Measurements from ENCODE around the gene FSIP2. TPM values are rescaled to one million over a fixed set of nuclear protein-coding genes. Genes with fewer than 3 reads are reported as not detected.

Gene FSIP2
- total and polyA plus RNA-seq, 2 donors (not counting 3 experiments of a cell fraction or from before 2014, with no cell fraction given): 0.04 to 0.24 TPM

DNA sequence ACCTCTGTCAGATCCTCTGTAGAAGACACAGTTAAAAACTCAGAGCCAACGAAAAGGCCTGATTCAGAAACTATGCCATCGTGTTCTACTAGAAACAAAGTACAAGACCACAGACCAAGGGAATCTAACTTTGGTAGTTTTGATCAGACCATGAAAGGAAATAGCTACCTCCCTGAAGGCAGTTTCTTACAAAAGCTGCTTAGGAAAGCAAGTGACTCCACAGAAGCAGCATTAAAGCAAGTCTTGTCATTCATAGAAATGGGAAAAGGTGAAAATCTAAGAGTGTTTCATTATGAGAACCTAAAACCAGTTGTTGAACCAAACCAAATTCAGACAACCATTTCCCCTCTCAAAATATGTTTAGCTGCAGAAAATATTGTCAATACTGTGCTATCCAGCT lies 58.2 kb downstream of the FSIP2 start:
- Histone ChIP-seq H2AFZ (ENCODE audit: low read depth, low read length) (no peak overlapping the region), H3K9ac (replicated peaks; ENCODE audit: extremely low read depth, insufficient read depth, low read length) (no peak overlapping the region), H3K4me3 (replicated peaks in 1 of 3; ENCODE audit: insufficient read depth in 1 of 3, low read depth in 1 of 3, low read length in 3 of 3) (no peak overlapping the region), H3K79me2 (ENCODE audit: control insufficient read depth, insufficient read depth, low read length) (no peaks in the 10 kb centered on the region), H3K36me3 (ENCODE audit: control insufficient read depth in 2 of 2, extremely low read depth in 1 of 2, insufficient read depth in 2 of 2, low read length in 2 of 2) (no peaks in the 10 kb centered on the region), H3K4me1 (ENCODE audit: control insufficient read depth, extremely low read depth, insufficient read depth, low read length) (no peaks in the 10 kb centered on the region), H3K4me2 (ENCODE audit: insufficient read depth, low read length) (no peak overlapping the region), H3K27me3 (ENCODE audit: control insufficient read depth in 2 of 2, insufficient read depth in 2 of 2, low read length in 2 of 2) (no peaks in the 10 kb centered on the region), H4K20me1 (replicated peaks; ENCODE audit: control insufficient read depth, extremely low read depth, insufficient read depth, low read length) (no peaks in the 10 kb centered on the region), H3K9me3 (replicated peaks; ENCODE audit: control insufficient read depth, insufficient read depth, low read length) (no peaks in the 10 kb centered on the region), H3K9me1 (replicated peaks; ENCODE audit: control insufficient read depth, extremely low read depth, insufficient read depth, low read length) (no peaks in the 10 kb centered on the region), H3K27ac (ENCODE audit: insufficient read depth, low read depth, low read length) (no peak overlapping the region)
- TF ChIP-seq MYC (IDR thresholded peaks at IDR 0.05; ENCODE audit: low read depth, low read length) (no peak), FOS (IDR thresholded peaks at IDR 0.05; ENCODE audit: borderline replicate concordance, insufficient read depth, low read length) (no peak), POLR2A (IDR thresholded peaks at IDR 0.05; ENCODE audit: low read depth, low read length) (no peak)
- TF ChIP-seq, protein P1, sequence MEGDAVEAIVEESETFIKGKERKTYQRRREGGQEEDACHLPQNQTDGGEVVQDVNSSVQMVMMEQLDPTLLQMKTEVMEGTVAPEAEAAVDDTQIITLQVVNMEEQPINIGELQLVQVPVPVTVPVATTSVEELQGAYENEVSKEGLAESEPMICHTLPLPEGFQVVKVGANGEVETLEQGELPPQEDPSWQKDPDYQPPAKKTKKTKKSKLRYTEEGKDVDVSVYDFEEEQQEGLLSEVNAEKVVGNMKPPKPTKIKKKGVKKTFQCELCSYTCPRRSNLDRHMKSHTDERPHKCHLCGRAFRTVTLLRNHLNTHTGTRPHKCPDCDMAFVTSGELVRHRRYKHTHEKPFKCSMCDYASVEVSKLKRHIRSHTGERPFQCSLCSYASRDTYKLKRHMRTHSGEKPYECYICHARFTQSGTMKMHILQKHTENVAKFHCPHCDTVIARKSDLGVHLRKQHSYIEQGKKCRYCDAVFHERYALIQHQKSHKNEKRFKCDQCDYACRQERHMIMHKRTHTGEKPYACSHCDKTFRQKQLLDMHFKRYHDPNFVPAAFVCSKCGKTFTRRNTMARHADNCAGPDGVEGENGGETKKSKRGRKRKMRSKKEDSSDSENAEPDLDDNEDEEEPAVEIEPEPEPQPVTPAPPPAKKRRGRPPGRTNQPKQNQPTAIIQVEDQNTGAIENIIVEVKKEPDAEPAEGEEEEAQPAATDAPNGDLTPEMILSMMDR (IDR thresholded peaks at IDR 0.05; ENCODE audit: extremely low read depth in 1 of 2, insufficient read depth in 1 of 2, low read depth in 1 of 2, low read length in 2 of 2): no peak
- ChIA-PET CTCF (interaction anchor here (0.8 to 1.5 kb wide), 3 partner anchors 9 to 602 kb away, joined by 3 to 4 read pairs (median 3); no protein-coding TSS in a partner anchor), POLR2A (no interaction called here)
- FAIRE-seq: no peak
- intact Hi-C loops (cut with micrococcal nuclease) (no loop called here), dilution Hi-C loops (cut with MboI; ENCODE audit: extremely low pct_ligation_motif_present, low sequenced_read_pairs) (no loop called here)
- no TSS peak for BruUV-seq (replicated peaks)
- DNase-seq (ENCODE audit: low read depth, low spot score): no peak

- Histone ChIP-seq H2AFZ (ENCODE audit: low read depth, low read length) (no peak overlapping the region), H3K27ac (ENCODE audit: insufficient read depth, low read depth, low read length) (no peak overlapping the region), H3K9me1 (replicated peaks; ENCODE audit: control insufficient read depth, extremely low read depth, insufficient read depth, low read length) (no peaks in the 10 kb centered on the region), H3K36me3 (ENCODE audit: control insufficient read depth in 2 of 2, extremely low read depth in 1 of 2, insufficient read depth in 2 of 2, low read length in 2 of 2) (no peaks in the 10 kb centered on the region), H3K9me3 (replicated peaks; ENCODE audit: control insufficient read depth, insufficient read depth, low read length) (no peaks in the 10 kb centered on the region), H3K9ac (replicated peaks; ENCODE audit: extremely low read depth, insufficient read depth, low read length) (no peak overlapping the region), H3K4me1 (ENCODE audit: control insufficient read depth, extremely low read depth, insufficient read depth, low read length) (no peaks in the 10 kb centered on the region), H4K20me1 (replicated peaks; ENCODE audit: control insufficient read depth, extremely low read depth, insufficient read depth, low read length) (no peaks in the 10 kb centered on the region), H3K27me3 (ENCODE audit: control insufficient read depth in 2 of 2, insufficient read depth in 2 of 2, low read length in 2 of 2) (no peaks in the 10 kb centered on the region), H3K79me2 (ENCODE audit: control insufficient read depth, insufficient read depth, low read length) (no peaks in the 10 kb centered on the region), H3K4me2 (ENCODE audit: insufficient read depth, low read length) (no peak overlapping the region), H3K4me3 (replicated peaks in 1 of 3; ENCODE audit: insufficient read depth in 1 of 3, low read depth in 1 of 3, low read length in 3 of 3) (no peak overlapping the region)
- DNase-seq (ENCODE audit: low read depth, low spot score) (no peak), FAIRE-seq (no peak)
- intact Hi-C loops (cut with micrococcal nuclease): no loop called here
- no TSS peak for BruUV-seq (replicated peaks)
- no peak for TF ChIP-seq GATA2 (IDR thresholded peaks at IDR 0.05; ENCODE audit: insufficient read depth, insufficient read length, low read depth, low read length)
- no peak for TF ChIP-seq FOS (IDR thresholded peaks at IDR 0.05; ENCODE audit: borderline replicate concordance, insufficient read depth, low read length)
- TF ChIP-seq JUN (IDR thresholded peaks at IDR 0.05; ENCODE audit: borderline replicate concordance, insufficient read depth, insufficient read length, low read depth): no peak
- TF ChIP-seq, protein P1 (IDR thresholded peaks at IDR 0.05; ENCODE audit: extremely low read depth in 1 of 2, insufficient read depth in 1 of 2, low read depth in 1 of 2, low read length in 2 of 2): no peak
- no peak for TF ChIP-seq MYC (IDR thresholded peaks at IDR 0.05; ENCODE audit: low read depth, low read length)
- TF ChIP-seq MAX (IDR thresholded peaks at IDR 0.05; ENCODE audit: insufficient read depth, insufficient read length): no peak
- TF ChIP-seq POLR2A (IDR thresholded peaks at IDR 0.05; ENCODE audit: low read depth, low read length): no peak
- no peak for TF ChIP-seq POLR2AphosphoS5 (IDR thresholded peaks at IDR 0.05; ENCODE audit: insufficient read depth, low read depth, low read length)
- no peak for TF ChIP-seq EZH2 (IDR thresholded peaks at IDR 0.05; ENCODE audit: borderline replicate concordance, low read depth, low read length, severe bottlenecking)
- ChIA-PET CTCF (no interaction called here), POLR2A (no interaction called here)
- dilution Hi-C loops (cut with MboI; ENCODE audit: extremely low pct_ligation_motif_present, low sequenced_read_pairs): no loop called here
Observed at GRCh38 chr2:185802926-185803325, 64.3 kb downstream of the FSIP2 start.

All from endothelial cell of umbilical vein (primary cell).